C4-2B (cell line): ENCODE data around the gene PDE4D.

Experiments
- CTCF ChIP-seq: fragments of 450-650 bp; conservative IDR thresholded peaks from 2 replicates; pipeline ENCODE4 v1.5.1; 2017; ENCODE audit warnings: mild to moderate bottlenecking
- ZFX ChIP-seq: fragments of 450-650 bp; IDR thresholded peaks from 2 replicates; pipeline ENCODE4 v1.6.1; 2017

GRCh38 chr5:59146729-59147128 is 746.8 kb downstream of the PDE4D start:
- no peak for TF ChIP-seq CTCF
- TF ChIP-seq ZFX, result no peak
